SK-N-SH (cell line): ENCODE measurements around the gene USP4. TPM values are rescaled to one million over a fixed set of nuclear protein-coding genes. Genes with fewer than 3 reads are reported as not detected.
"Not testable (repeated sequence)": the region's sequence is repeated elsewhere in the genome, so short reads cannot be mapped to it uniquely, and the experiment has no call there.

Source experiments
- CTCF ChIA-PET: fragments of 300-600, 350-600 bp; formaldehyde crosslinking; extraction: SDS; loops from one replicate; lab custom pipeline; 2021; lab: Yijun Ruan, JAX
- POLR2A ChIA-PET: fragments of 350-600 bp; sonication (Branson Sonifier 250); formaldehyde crosslinking; extraction: SDS; loops from one replicate; lab custom pipeline; 2020; ENCODE audit warnings: antibody characterized with exemption, inconsistent platforms; lab: Yijun Ruan, JAX
- DNase-seq: peaks from one replicate; pipeline ENCODE4 v3.0.0; 2012
- H2AFZ ChIP-seq: fragments of 200-600 bp; sonication (generic); 2 replicates; pipeline ENCODE4 v1.8.1; 2016; ENCODE audit warnings: antibody characterized with exemption, mild to moderate bottlenecking, low read depth
- H3F3A ChIP-seq: fragments of 200-600 bp; sonication (generic); replicated peaks from 2 replicates; pipeline ENCODE3; 2016; ENCODE audit warnings: antibody characterized with exemption, mild to moderate bottlenecking; ENCODE audit not compliant: insufficient read depth
- H3K27ac ChIP-seq, 2 experiments: fragments of 200-500 bp in 1 of 2; fragments of 200-600 bp in 1 of 2; sonication (Bioruptor generic) in 1 of 2; sonication (generic), shearing (Covaris generic) in 1 of 2; 2 replicates each; pipeline versions ENCODE4 v1.5.1 to v1.6.1; 2014 to 2016; ENCODE audit warnings: low read depth in 2 of 2, inconsistent platforms in 1 of 2, low read length in 1 of 2, mild to moderate bottlenecking in 1 of 2, mixed read lengths in 1 of 2
- H3K27me3 ChIP-seq: fragments of 200-600 bp; sonication (generic), shearing (Covaris generic); 2 replicates; pipeline ENCODE4 v1.6.1; 2016; ENCODE audit warnings: mixed run types; ENCODE audit not compliant: insufficient read depth
- H3K36me3 ChIP-seq, 2 experiments: fragments of 200-500 bp in 1 of 2; fragments of 200-600 bp in 1 of 2; sonication (Bioruptor generic) in 1 of 2; sonication (generic) in 1 of 2; replicated peaks in 1 of 2; 2 replicates each; pipeline versions ENCODE3 to v1.5.1; 2014 to 2016; ENCODE audit warnings: low read length in 1 of 2, mild to moderate bottlenecking in 1 of 2; ENCODE audit not compliant: insufficient read depth in 2 of 2, control insufficient read depth in 1 of 2
- H3K4me1 ChIP-seq, 2 experiments: fragments of 200-500 bp in 1 of 2; fragments of 200-600 bp in 1 of 2; sonication (Bioruptor generic) in 1 of 2; sonication (generic), shearing (Covaris generic) in 1 of 2; 2 replicates each; pipeline versions ENCODE4 v1.5.1 to v1.6.1; 2014 to 2016; ENCODE audit warnings: low read depth in 1 of 2, low read length in 1 of 2, mixed run types in 1 of 2; ENCODE audit not compliant: insufficient read depth in 2 of 2, control insufficient read depth in 1 of 2
- H3K4me2 ChIP-seq: fragments of 200-600 bp; sonication (generic), shearing (Covaris generic); 2 replicates; pipeline ENCODE4 v1.6.1; 2017; ENCODE audit warnings: mixed run types
- H3K4me3 ChIP-seq, 2 experiments: fragments of 200-500 bp in 1 of 2; fragments of 200-600 bp in 1 of 2; sonication (Bioruptor generic) in 1 of 2; sonication (generic), shearing (Covaris generic) in 1 of 2; 2 replicates each; pipeline versions ENCODE4 v1.5.1 to v1.8.1; 2014 to 2016; ENCODE audit warnings: low read depth in 2 of 2, inconsistent platforms in 1 of 2, low read length in 1 of 2, mild to moderate bottlenecking in 1 of 2, mixed read lengths in 1 of 2, moderate library complexity in 1 of 2
- H3K79me2 ChIP-seq: fragments of 200-600 bp; sonication (generic); 2 replicates; pipeline ENCODE4 v1.8.1; 2017; ENCODE audit warnings: mild to moderate bottlenecking; ENCODE audit not compliant: insufficient read depth
- H3K9ac ChIP-seq: fragments of 200-600 bp; sonication (generic); 2 replicates; pipeline ENCODE4 v1.6.1; 2017; ENCODE audit warnings: mixed run types
- H3K9me2 ChIP-seq: fragments of 200-600 bp; sonication (generic); 2 replicates; pipeline ENCODE4 v1.6.1; 2017; ENCODE audit warnings: mixed run types
- H3K9me3 ChIP-seq: fragments of 200-600 bp; sonication (generic); 2 replicates; pipeline ENCODE4 v1.6.1; 2017; ENCODE audit warnings: mixed run types, mild to moderate bottlenecking, moderate library complexity
- H4K20me1 ChIP-seq: fragments of 200-600 bp; sonication (generic); 2 replicates; pipeline ENCODE4 v1.6.1; 2017; ENCODE audit warnings: mild to moderate bottlenecking, mixed run types; ENCODE audit not compliant: insufficient read depth
- EZH2phosphoT487 ChIP-seq: fragments of 200-600 bp; sonication (generic); IDR thresholded peaks from 2 replicates; pipeline ENCODE4 v1.6.1; 2017; ENCODE audit warnings: low read depth, mixed run types, mild to moderate bottlenecking, antibody characterized with exemption, moderate library complexity, borderline replicate concordance
- FOSL2 ChIP-seq: IDR thresholded peaks from 2 replicates; pipeline ENCODE4 v1.4.0; 2012; ENCODE audit warnings: low read depth, mild to moderate bottlenecking, moderate library complexity, borderline replicate concordance
- JUND ChIP-seq: IDR thresholded peaks from 2 replicates; pipeline ENCODE4 v1.4.0; 2012
- MEF2A ChIP-seq: IDR thresholded peaks from 2 replicates; pipeline ENCODE4 v1.4.0; 2012; ENCODE audit warnings: low read depth, borderline replicate concordance
- MXI1 ChIP-seq: IDR thresholded peaks from 2 replicates; pipeline ENCODE4 v1.6.1; 2012; ENCODE audit warnings: mild to moderate bottlenecking, low read depth, low read length, improper control_type of control experiment
- NRF1 ChIP-seq: IDR thresholded peaks from 2 replicates; pipeline ENCODE4 v1.6.1; 2012; ENCODE audit warnings: low read depth, mild to moderate bottlenecking, low read length
- SMC3 ChIP-seq: IDR thresholded peaks from 2 replicates; pipeline ENCODE4 v1.6.1; 2012; ENCODE audit warnings: low read depth, low read length, improper control_type of control experiment
- TCF12 ChIP-seq: IDR thresholded peaks from 2 replicates; pipeline ENCODE4 v1.4.0; 2012
- YY1 ChIP-seq: IDR thresholded peaks from 2 replicates; pipeline ENCODE4 v1.4.0; 2012; ENCODE audit warnings: low read depth, mild to moderate bottlenecking
- WGBS: methylation state at CpG from one replicate; pipeline ENCODE4 v1.1.6; 2017; ENCODE audit warnings: low lambda C conversion rate; 5-methylcytosine and 5-hydroxymethylcytosine counted together
- polyA plus RNA-seq, 3 experiments: library from polyadenylated mRNA; depleted of rRNA; stranded (reverse); fragments of >200 nt; gene quantifications; 2 replicates each; pipeline ENCODE4 v1.2.3, GENCODE V29; 2012
- TF ChIP-seq, protein P1 (sequence below): IDR thresholded peaks from 2 replicates; pipeline ENCODE4; 2012
- TF ChIP-seq, protein P2 (sequence below): IDR thresholded peaks from 2 replicates; pipeline ENCODE4 v1.4.0; 2012; ENCODE audit warnings: low read depth, borderline replicate concordance
- TF ChIP-seq, protein P3 (sequence below): IDR thresholded peaks from 2 replicates; pipeline ENCODE4 v1.4.0; 2012; ENCODE audit warnings: low read depth, borderline replicate concordance
- TF ChIP-seq, protein P4 (sequence below): fragments of 200-600 bp; sonication (generic); IDR thresholded peaks from 2 replicates; pipeline ENCODE4 v1.6.1; 2017; ENCODE audit warnings: antibody characterized with exemption, mild to moderate bottlenecking, moderate library complexity

Gene USP4
- polyA plus RNA-seq, 1 of the 3 experiments (the other 2 are of a cell fraction): 33.2 TPM

DNA sequence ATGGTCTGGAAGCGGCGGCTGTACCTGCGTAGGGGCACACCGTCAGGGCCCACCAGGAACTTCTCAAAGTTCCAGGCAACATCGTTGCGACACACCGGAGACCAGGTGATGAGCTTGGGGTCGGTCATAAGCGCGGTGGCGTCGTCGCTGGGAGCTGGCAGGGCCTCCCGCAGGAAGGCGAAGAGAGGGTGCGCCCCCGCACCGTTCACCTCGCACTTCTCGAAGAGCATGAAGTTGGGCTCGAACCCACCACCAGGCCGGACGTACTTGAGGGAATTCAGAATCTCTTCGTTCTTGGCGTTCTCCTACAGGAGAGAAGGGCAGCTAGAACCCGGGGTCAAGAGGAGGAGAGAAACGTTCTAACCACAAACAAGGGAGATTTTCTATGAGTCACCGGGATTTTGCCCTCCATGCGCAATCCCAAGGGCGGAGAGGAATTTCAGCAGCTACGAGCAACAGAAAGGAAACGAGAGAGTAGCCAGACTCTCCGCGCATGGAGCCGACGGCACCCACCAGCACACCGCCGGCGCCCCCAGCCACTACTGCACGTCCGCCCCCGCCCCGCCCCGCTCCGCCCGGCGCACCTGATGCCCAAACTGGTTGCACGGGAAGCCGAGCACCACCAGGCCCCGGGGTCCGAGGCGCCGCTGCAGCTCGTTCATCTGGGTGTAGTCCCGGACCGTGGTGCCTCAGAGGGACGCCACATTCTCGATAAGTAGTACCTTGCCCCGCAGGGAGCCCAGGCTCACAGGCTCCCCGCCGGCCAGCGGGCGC, 17.8 kb upstream of the USP4 start:
- not testable (repeated sequence) for H3K9me3 ChIP-seq, H4K20me1 ChIP-seq, H3K9me2 ChIP-seq, H2AFZ ChIP-seq, H3K27me3 ChIP-seq
- Histone ChIP-seq H3K4me1 (peaks cover 20 to 25% of the 10 kb centered on the region in 2 experiments; a peak in 3 of 4 replicates), H3K4me2 (peak overlapping the region; percentile 89), H3K27ac (peak overlapping the region; percentile 89 to 97), H3K4me3 (peak overlapping the region; percentile 57 to 80), H3K79me2 (peaks cover 46% of the 10 kb centered on the region), H3F3A (peaks cover 51% of the 10 kb centered on the region), H3K36me3 (peaks cover 22 to 58% of the 10 kb centered on the region in 2 experiments), H3K9ac (peak overlapping the region; percentile 92)
- POLR2A ChIA-PET: interaction anchor here (0.7 to 1.6 kb wide), 3 partner anchors 18 to 337 kb away, joined by 3 read pairs; partner anchors contain the start of genes RHOA, TCTA and USP4
- WGBS: 20% methylated on average over 27 of the region's 63 CpGs
- CTCF ChIA-PET: interaction anchor here (0.7 to 1.7 kb wide), 5 partner anchors 8 to 263 kb away, joined by 3 to 5 read pairs (median 4); partner anchors contain the start of gene KLHDC8B
- DNase-seq: peak; percentile 61
- 0 out of 2 replicates have a peak, but pooled peaks have one; percentile 31 for TF ChIP-seq FOSL2

DNA sequence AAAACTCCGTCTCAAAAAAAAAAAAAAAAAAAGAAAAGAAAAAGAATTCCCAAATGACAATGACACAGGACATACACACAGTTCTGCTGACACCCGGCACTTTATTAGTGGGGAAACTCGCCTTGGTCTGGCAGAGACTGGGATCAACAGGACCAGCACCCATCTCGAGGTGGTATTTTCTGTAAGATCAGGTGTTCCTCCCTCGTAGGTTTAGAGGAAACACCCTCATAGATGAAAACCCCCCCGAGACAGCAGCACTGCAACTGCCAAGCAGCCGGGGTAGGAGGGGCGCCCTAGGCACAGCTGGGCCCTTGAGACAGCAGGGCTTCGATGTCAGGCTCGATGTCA, 17.2 kb upstream of the USP4 start:
- 66% methylated on average over 5 of the region's 10 CpGs for WGBS
- ChIA-PET CTCF (interaction anchor here (1.0 to 1.7 kb wide), 3 partner anchors 17 to 186 kb away, joined by 4 to 5 read pairs (median 4); partner anchors contain the start of gene KLHDC8B), POLR2A (interaction anchor here (0.7 to 1.0 kb wide), 2 partner anchors 17 to 55 kb away, joined by 3 read pairs; partner anchors contain the start of genes RHOA, TCTA and USP4)
- Histone ChIP-seq H3K79me2 (peaks cover 41% of the 10 kb centered on the region), H3K4me2 (peak overlapping the region; percentile 89), H3K9ac (peak overlapping the region; percentile 92; the same call in 1 of the 2 replicates), H3F3A (peaks cover 53% of the 10 kb centered on the region), H3K4me3 (peak overlapping the region; percentile 57 to 80), H3K27ac (peak overlapping the region in 1 of 2 experiments; percentile 89; a peak in 1 of 4 replicates), H3K36me3 (peaks cover 22 to 53% of the 10 kb centered on the region in 2 experiments), H3K4me1 (peaks cover 20 to 25% of the 10 kb centered on the region in 2 experiments; a peak in 3 of 4 replicates)
- DNase-seq, H3K9me2 ChIP-seq, H3K9me3 ChIP-seq, H3K27me3 ChIP-seq, H2AFZ ChIP-seq, H4K20me1 ChIP-seq: not testable (repeated sequence)

DNA sequence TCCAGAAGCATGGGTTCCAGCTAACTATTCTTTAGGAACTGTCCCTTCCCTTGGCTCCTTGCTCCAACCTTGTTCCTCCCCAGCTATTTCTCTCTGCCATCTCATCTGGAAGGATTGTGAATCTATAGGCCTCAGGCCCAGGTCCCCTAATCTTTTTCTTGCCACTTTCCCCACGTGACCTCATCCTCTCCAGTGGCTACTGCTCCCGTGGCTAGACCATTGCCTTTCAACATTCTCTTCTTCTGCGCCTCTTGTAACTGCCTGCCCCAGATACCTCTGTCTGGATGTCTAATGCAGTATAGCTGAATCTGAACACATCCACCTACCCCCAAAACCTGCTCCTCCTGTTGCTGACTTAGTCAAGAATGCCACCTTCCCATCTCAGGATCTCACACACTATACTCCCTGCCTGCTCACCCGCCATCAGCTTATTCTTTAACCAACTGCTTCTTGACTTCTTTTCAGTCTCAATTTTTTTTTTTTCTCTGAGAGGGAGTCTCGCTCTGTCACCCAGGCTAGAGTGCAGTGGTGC, 13.1 kb upstream of the USP4 start:
- H3F3A ChIP-seq: peaks cover 21% of the 10 kb centered on the region
- POLR2A ChIA-PET: no interaction called here
- H3K27ac ChIP-seq: no peak overlapping the region
- TF ChIP-seq TCF12 (no peak), MXI1 (no peak), YY1 (no peak), JUND (no peak), EZH2phosphoT487 (no peak), NRF1 (no peak), SMC3 (no peak), MEF2A (no peak)
- TF ChIP-seq, protein P1, sequence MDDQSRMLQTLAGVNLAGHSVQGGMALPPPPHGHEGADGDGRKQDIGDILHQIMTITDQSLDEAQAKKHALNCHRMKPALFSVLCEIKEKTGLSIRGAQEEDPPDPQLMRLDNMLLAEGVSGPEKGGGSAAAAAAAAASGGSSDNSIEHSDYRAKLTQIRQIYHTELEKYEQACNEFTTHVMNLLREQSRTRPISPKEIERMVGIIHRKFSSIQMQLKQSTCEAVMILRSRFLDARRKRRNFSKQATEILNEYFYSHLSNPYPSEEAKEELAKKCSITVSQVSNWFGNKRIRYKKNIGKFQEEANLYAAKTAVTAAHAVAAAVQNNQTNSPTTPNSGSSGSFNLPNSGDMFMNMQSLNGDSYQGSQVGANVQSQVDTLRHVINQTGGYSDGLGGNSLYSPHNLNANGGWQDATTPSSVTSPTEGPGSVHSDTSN: no peak
- TF ChIP-seq, protein P2, sequence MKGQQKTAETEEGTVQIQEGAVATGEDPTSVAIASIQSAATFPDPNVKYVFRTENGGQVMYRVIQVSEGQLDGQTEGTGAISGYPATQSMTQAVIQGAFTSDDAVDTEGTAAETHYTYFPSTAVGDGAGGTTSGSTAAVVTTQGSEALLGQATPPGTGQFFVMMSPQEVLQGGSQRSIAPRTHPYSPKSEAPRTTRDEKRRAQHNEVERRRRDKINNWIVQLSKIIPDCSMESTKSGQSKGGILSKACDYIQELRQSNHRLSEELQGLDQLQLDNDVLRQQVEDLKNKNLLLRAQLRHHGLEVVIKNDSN: no peak
- TF ChIP-seq, protein P3, sequence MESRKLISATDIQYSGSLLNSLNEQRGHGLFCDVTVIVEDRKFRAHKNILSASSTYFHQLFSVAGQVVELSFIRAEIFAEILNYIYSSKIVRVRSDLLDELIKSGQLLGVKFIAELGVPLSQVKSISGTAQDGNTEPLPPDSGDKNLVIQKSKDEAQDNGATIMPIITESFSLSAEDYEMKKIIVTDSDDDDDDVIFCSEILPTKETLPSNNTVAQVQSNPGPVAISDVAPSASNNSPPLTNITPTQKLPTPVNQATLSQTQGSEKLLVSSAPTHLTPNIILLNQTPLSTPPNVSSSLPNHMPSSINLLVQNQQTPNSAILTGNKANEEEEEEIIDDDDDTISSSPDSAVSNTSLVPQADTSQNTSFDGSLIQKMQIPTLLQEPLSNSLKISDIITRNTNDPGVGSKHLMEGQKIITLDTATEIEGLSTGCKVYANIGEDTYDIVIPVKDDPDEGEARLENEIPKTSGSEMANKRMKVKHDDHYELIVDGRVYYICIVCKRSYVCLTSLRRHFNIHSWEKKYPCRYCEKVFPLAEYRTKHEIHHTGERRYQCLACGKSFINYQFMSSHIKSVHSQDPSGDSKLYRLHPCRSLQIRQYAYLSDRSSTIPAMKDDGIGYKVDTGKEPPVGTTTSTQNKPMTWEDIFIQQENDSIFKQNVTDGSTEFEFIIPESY: no peak
- TF ChIP-seq, protein P4, sequence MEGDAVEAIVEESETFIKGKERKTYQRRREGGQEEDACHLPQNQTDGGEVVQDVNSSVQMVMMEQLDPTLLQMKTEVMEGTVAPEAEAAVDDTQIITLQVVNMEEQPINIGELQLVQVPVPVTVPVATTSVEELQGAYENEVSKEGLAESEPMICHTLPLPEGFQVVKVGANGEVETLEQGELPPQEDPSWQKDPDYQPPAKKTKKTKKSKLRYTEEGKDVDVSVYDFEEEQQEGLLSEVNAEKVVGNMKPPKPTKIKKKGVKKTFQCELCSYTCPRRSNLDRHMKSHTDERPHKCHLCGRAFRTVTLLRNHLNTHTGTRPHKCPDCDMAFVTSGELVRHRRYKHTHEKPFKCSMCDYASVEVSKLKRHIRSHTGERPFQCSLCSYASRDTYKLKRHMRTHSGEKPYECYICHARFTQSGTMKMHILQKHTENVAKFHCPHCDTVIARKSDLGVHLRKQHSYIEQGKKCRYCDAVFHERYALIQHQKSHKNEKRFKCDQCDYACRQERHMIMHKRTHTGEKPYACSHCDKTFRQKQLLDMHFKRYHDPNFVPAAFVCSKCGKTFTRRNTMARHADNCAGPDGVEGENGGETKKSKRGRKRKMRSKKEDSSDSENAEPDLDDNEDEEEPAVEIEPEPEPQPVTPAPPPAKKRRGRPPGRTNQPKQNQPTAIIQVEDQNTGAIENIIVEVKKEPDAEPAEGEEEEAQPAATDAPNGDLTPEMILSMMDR: no peak
- H3K9ac ChIP-seq: no peak overlapping the region
- H3K4me1 ChIP-seq: peaks cover 0 to 11% of the 10 kb centered on the region in 2 experiments; a peak in 2 of 4 replicates
- CTCF ChIA-PET: interaction anchor here (1.2 kb wide), 1 partner anchor 13 kb away, joined by 3 read pairs; no protein-coding TSS in a partner anchor
- no peaks in the 10 kb centered on the region for H4K20me1 ChIP-seq
- no peak overlapping the region for H3K4me2 ChIP-seq
- peaks cover 6 to 23% of the 10 kb centered on the region in 2 experiments for H3K36me3 ChIP-seq
- H3K27me3 ChIP-seq: no peaks in the 10 kb centered on the region
- H3K9me2 ChIP-seq: no peaks in the 10 kb centered on the region
- 97% methylated on average over 5 of the region's 5 CpGs for WGBS
- peaks cover 23% of the 10 kb centered on the region for H3K79me2 ChIP-seq
- no peak for DNase-seq
- H2AFZ ChIP-seq: no peak overlapping the region
- H3K9me3 ChIP-seq: no peaks in the 10 kb centered on the region
- no peak overlapping the region for H3K4me3 ChIP-seq
